Keratinocyte (primary cell): ENCODE results near the gene OR52N1. TPM values are rescaled to one million over a fixed set of nuclear protein-coding genes. Genes with fewer than 3 reads are reported as not detected.

Experiments used
- DNase-seq: peaks from one replicate; pipeline ENCODE4 v3.0.0-alpha.2; 2011; ENCODE audit warnings: low read depth, missing footprints, low spot score
- FAIRE-seq: peaks from 2 replicates; lab custom pipeline; 2011; peaks lifted over from hg19 to GRCh38; lab: Jason Lieb, UNC
- H2AFZ ChIP-seq: 2 replicates; pipeline ENCODE4 v1.6.0; 2012; ENCODE audit warnings: low read length, control low read depth, inconsistent platforms; ENCODE audit not compliant: control insufficient read depth
- H3K27ac ChIP-seq: 2 replicates; pipeline ENCODE4 v1.5.1; 2011; ENCODE audit warnings: low read length; ENCODE audit not compliant: control insufficient read depth, insufficient read depth
- H3K27me3 ChIP-seq: 3 replicates; pipeline ENCODE4 v1.6.0; 2011; ENCODE audit warnings: low read length; ENCODE audit not compliant: control insufficient read depth, insufficient read depth; ENCODE audit errors: extremely low read depth
- H3K36me3 ChIP-seq, 2 experiments: 2 replicates in 1 of 2; 3 replicates in 1 of 2; pipeline ENCODE4 v1.5.1; 2011; ENCODE audit warnings: low read length in 2 of 2, mild to moderate bottlenecking in 1 of 2; ENCODE audit not compliant: control insufficient read depth in 2 of 2, insufficient read depth in 2 of 2; ENCODE audit errors: extremely low read depth in 1 of 2
- H3K4me1 ChIP-seq: 3 replicates; pipeline ENCODE4 v1.5.1; 2011; ENCODE audit warnings: low read length; ENCODE audit not compliant: control insufficient read depth, insufficient read depth; ENCODE audit errors: extremely low read depth
- H3K4me2 ChIP-seq: 3 replicates; pipeline ENCODE4 v1.6.0; 2011; ENCODE audit warnings: low read depth, low read length; ENCODE audit not compliant: control insufficient read depth, insufficient read depth; ENCODE audit errors: extremely low read depth
- H3K4me3 ChIP-seq, 3 experiments: fragments of 200-600 bp in 1 of 3; sonication (generic) in 1 of 3; 2 replicates in 2 of 3; 3 replicates in 1 of 3; pipeline ENCODE4 v1.5.1; 2011 to 2016; ENCODE audit warnings: low read length in 3 of 3, mild to moderate bottlenecking in 3 of 3, control low read depth in 2 of 3, inconsistent platforms in 1 of 3, low read depth in 1 of 3, mixed read lengths in 1 of 3, mixed run types in 1 of 3, moderate library complexity in 1 of 3; ENCODE audit not compliant: control insufficient read depth in 2 of 3, insufficient read depth in 2 of 3; ENCODE audit errors: extremely low read depth in 1 of 3
- H3K79me2 ChIP-seq: 2 replicates; pipeline ENCODE4 v1.6.0; 2012; ENCODE audit warnings: low read length; ENCODE audit not compliant: control insufficient read depth, insufficient read depth
- H3K9ac ChIP-seq: 3 replicates; pipeline ENCODE4 v1.6.0; 2011; ENCODE audit warnings: low read length; ENCODE audit not compliant: control insufficient read depth, insufficient read depth; ENCODE audit errors: extremely low read depth
- H3K9me1 ChIP-seq: 3 replicates; pipeline ENCODE4 v1.6.0; 2011; ENCODE audit warnings: low read length; ENCODE audit not compliant: control insufficient read depth, insufficient read depth; ENCODE audit errors: extremely low read depth
- H3K9me3 ChIP-seq: 2 replicates; pipeline ENCODE4 v1.5.1; 2012; ENCODE audit warnings: low read depth, low read length; ENCODE audit not compliant: control insufficient read depth
- H4K20me1 ChIP-seq: 3 replicates; pipeline ENCODE4 v1.6.0; 2011; ENCODE audit warnings: low read length; ENCODE audit not compliant: control insufficient read depth, insufficient read depth; ENCODE audit errors: extremely low read depth
- CTCF ChIP-seq, 3 experiments: IDR thresholded peaks in 1 of 3; conservative IDR thresholded peaks in 1 of 3; optimal IDR thresholded peaks in 1 of 3; 2 replicates in 2 of 3; 3 replicates in 1 of 3; pipeline versions ENCODE3 to v1.5.1; 2011; ENCODE audit warnings: low read length in 3 of 3, mild to moderate bottlenecking in 3 of 3, moderate library complexity in 2 of 3, control low read depth in 1 of 3, inconsistent platforms in 1 of 3; ENCODE audit not compliant: insufficient read depth in 2 of 3; ENCODE audit errors: extremely low read depth in 1 of 3
- EZH2 ChIP-seq: IDR thresholded peaks from one replicate; pipeline ENCODE4 v1.6.1; 2012; ENCODE audit warnings: inconsistent platforms, mild to moderate bottlenecking, low read length, moderate library complexity
- dilution Hi-C: fragments of 300-500 bp; cut with MboI; formaldehyde crosslinking; loops from one replicate; pipeline ENCODE4 v1.7.0; 2020; ENCODE audit warnings: low sequenced_read_pairs; ENCODE audit not compliant: extremely low pct_ligation_motif_present
- polyA plus RNA-seq, 5 experiments: library from polyadenylated mRNA; depleted of rRNA in 3 of 5; stranded (reverse) in 3 of 5; stranded (forward) in 1 of 5; unstranded in 1 of 5; fragments of >200 nt; gene quantifications; 1 replicate in 1 of 5; 2 replicates in 3 of 5; 3 replicates in 1 of 5; pipeline versions ENCODE4 v1.2.1 to v1.2.3, GENCODE V29; 2011 to 2012; ENCODE audit warnings: missing spikeins in 2 of 5, low read depth in 1 of 5, low replicate concordance in 1 of 5

The OR52N1 gene
- polyA plus RNA-seq, 1 donor (not counting 4 experiments of a cell fraction or from before 2014, with no cell fraction given) = not detected

GRCh38 chr11:5737670-5738392 lies 53.2 kb downstream of the OR52N1 start:
- no peaks in the 10 kb centered on the region for H3K27me3 ChIP-seq
- no peak for TF ChIP-seq CTCF (optimal IDR thresholded peaks at IDR 0.05 in 1 of 3, IDR thresholded peaks at IDR 0.05 in 1 of 3, conservative IDR thresholded peaks at IDR 0.05 in 1 of 3; ENCODE audit: extremely low read depth in 1 of 3, insufficient read depth in 2 of 3, low read length in 3 of 3)
- TF ChIP-seq EZH2 = no peak
- no peaks in the 10 kb centered on the region for H3K9me3 ChIP-seq
- no peaks in the 10 kb centered on the region for H3K9me1 ChIP-seq
- no peak for FAIRE-seq
- dilution Hi-C loops = no loop called here
- no peaks in the 10 kb centered on the region for H3K36me3 ChIP-seq
- H2AFZ ChIP-seq = no peak overlapping the region
- no peak overlapping the region for H3K27ac ChIP-seq
- H3K4me2 ChIP-seq = no peak overlapping the region
- no peak overlapping the region for H3K4me3 ChIP-seq
- no peaks in the 10 kb centered on the region for H3K79me2 ChIP-seq
- H4K20me1 ChIP-seq = no peaks in the 10 kb centered on the region
- DNase-seq = no peak
- H3K4me1 ChIP-seq = no peaks in the 10 kb centered on the region
- H3K9ac ChIP-seq = no peak overlapping the region

- Histone ChIP-seq H3K4me2 (no peak overlapping the region), H3K9me3 (no peaks in the 10 kb centered on the region), H3K4me1 (no peaks in the 10 kb centered on the region), H3K36me3 (no peaks in the 10 kb centered on the region), H2AFZ (no peak overlapping the region), H3K9me1 (no peaks in the 10 kb centered on the region), H3K9ac (no peak overlapping the region), H3K27ac (no peak overlapping the region), H4K20me1 (no peaks in the 10 kb centered on the region), H3K4me3 (no peak overlapping the region), H3K79me2 (no peaks in the 10 kb centered on the region), H3K27me3 (no peaks in the 10 kb centered on the region)
- TF ChIP-seq CTCF (optimal IDR thresholded peaks at IDR 0.05 in 1 of 3, IDR thresholded peaks at IDR 0.05 in 1 of 3, conservative IDR thresholded peaks at IDR 0.05 in 1 of 3; ENCODE audit: extremely low read depth in 1 of 3, insufficient read depth in 2 of 3, low read length in 3 of 3) = no peak
- no peak for TF ChIP-seq EZH2
- DNase-seq = no peak
- dilution Hi-C loops = no loop called here
- no peak for FAIRE-seq
Observed at GRCh38 chr11:5737091-5737490, 54.0 kb downstream of the OR52N1 start.

Other genes with a start within 250 kb of the OR52N1 start
- 0.15 TPM in 1 of 3 replicates, not detected in the others for gene OR52H1, start 242.7 kb downstream of the OR52N1 start, polyA plus RNA-seq
- gene OR52B6, start 210.4 kb downstream of the OR52N1 start, polyA plus RNA-seq = not detected in 3 replicates
- 3.9 to 5.2 TPM (median 4.5 TPM) in 3 replicates for gene TRIM6, start 194.6 kb downstream of the OR52N1 start, polyA plus RNA-seq
- 13.7 to 20.5 TPM (median 15.8 TPM) in 3 replicates for gene TRIM34, start 166.3 kb downstream of the OR52N1 start, polyA plus RNA-seq
- 23.2 to 34.6 TPM (median 26.3 TPM) in 3 replicates for gene TRIM5, start 106.2 kb downstream of the OR52N1 start, polyA plus RNA-seq
- gene TRIM22, start 101.5 kb downstream of the OR52N1 start, polyA plus RNA-seq = 86.0 to 119 TPM (median 117 TPM) in 3 replicates
- 0.04 TPM in 1 of 3 replicates, not detected in the others for gene OR56B1, start 54.8 kb downstream of the OR52N1 start, polyA plus RNA-seq
- gene OR52N4, start 37.0 kb downstream of the OR52N1 start, polyA plus RNA-seq = 0.23 TPM in 1 of 3 replicates, not detected in the others
- not detected in 3 replicates for gene OR52N5, start 7.9 kb downstream of the OR52N1 start, polyA plus RNA-seq
- not detected in 3 replicates for gene OR52N2, start 17.7 kb upstream of the OR52N1 start, polyA plus RNA-seq
- gene OR52E6, start 50.6 kb upstream of the OR52N1 start, polyA plus RNA-seq = not detected in 3 replicates
- not detected in 3 replicates for gene OR52E8, start 66.4 kb upstream of the OR52N1 start, polyA plus RNA-seq
- gene OR52E4, start 89.4 kb upstream of the OR52N1 start, polyA plus RNA-seq = not detected in 3 replicates
- gene OR52E5, start 101.9 kb upstream of the OR52N1 start, polyA plus RNA-seq = not detected in 3 replicates
- gene OR56A3, start 151.0 kb upstream of the OR52N1 start, polyA plus RNA-seq = not detected in 3 replicates
- gene OR56A5, start 177.2 kb upstream of the OR52N1 start, polyA plus RNA-seq = not detected in 3 replicates
- not detected in 3 replicates for gene OR52L1, start 195.7 kb upstream of the OR52N1 start, polyA plus RNA-seq
- not detected in 3 replicates for gene OR56A4, start 215.7 kb upstream of the OR52N1 start, polyA plus RNA-seq
- gene OR56A1, start 239.5 kb upstream of the OR52N1 start, polyA plus RNA-seq = not detected in 3 replicates